ENCODE results near the gene ATP5F1A.
"Not testable (repeated sequence)": the region's sequence is repeated elsewhere in the genome, so short reads cannot be mapped to it uniquely, and the experiment has no call there.

Gene ATP5F1A

GRCh38 chr18:46097801-46098615 is at the start of gene ATP5F1A:
Gene ATP5F1A (minus strand): TSS chr18:46098296. CDS start chr18:46098231, 65 bp downstream.
- Mint-ChIP-seq H3K27me3 (no peaks in the 10 kb centered on the region), H3K4me3 (peak within 1 kb of the TSS; percentile 97), H3K4me1 (peaks cover 38% of the 10 kb centered on the region), H3K36me3 (ENCODE audit: low read depth) (peaks cover 34% of the 10 kb centered on the region), H3K27ac (peak within 1 kb of the TSS; percentile 97), H3K9me3 (no peaks in the 10 kb centered on the region)
- ATAC-seq (peak; percentile 88), DNase-seq (peak; percentile 87)

GRCh38 chr18:46141199-46141598 is 43.1 kb upstream of the ATP5F1A start:
- no peaks in the 10 kb centered on the region for H3K27me3 Mint-ChIP-seq
- no peak for ATAC-seq

GRCh38 chr18:46140173-46140572 is 42.1 kb upstream of the ATP5F1A start:
- Mint-ChIP-seq H3K4me1 (no peaks in the 10 kb centered on the region), H3K27ac (no peak overlapping the region), H3K4me3 (no peak overlapping the region), H3K27me3 (no peaks in the 10 kb centered on the region), H3K9me3 (no peaks in the 10 kb centered on the region), H3K36me3 (ENCODE audit: low read depth) (no peaks in the 10 kb centered on the region)
- DNase-seq (no peak), ATAC-seq (no peak)

More at GRCh38 chr18:46141199-46141598, 43.1 kb upstream of the ATP5F1A start:
- DNase-seq: no peak
- no peaks in the 10 kb centered on the region for H3K36me3 Mint-ChIP-seq (ENCODE audit: low read depth)
- H3K27ac Mint-ChIP-seq: no peak overlapping the region
- H3K4me3 Mint-ChIP-seq: no peak overlapping the region
- H3K9me3 Mint-ChIP-seq: no peaks in the 10 kb centered on the region
- no peaks in the 10 kb centered on the region for H3K4me1 Mint-ChIP-seq

GRCh38 chr18:46134920-46135675 is 37.0 kb upstream of the ATP5F1A start:
- Mint-ChIP-seq H3K36me3 (ENCODE audit: low read depth) (peaks cover 3% of the 10 kb centered on the region), H3K27ac (no peak overlapping the region), H3K9me3 (no peaks in the 10 kb centered on the region), H3K4me3 (no peak overlapping the region), H3K4me1 (no peaks in the 10 kb centered on the region), H3K27me3 (no peaks in the 10 kb centered on the region)
- ATAC-seq (no peak), DNase-seq (no peak)

- no peak for DNase-seq
- H3K36me3 Mint-ChIP-seq (ENCODE audit: low read depth): peaks cover 10% of the 10 kb centered on the region
- no peaks in the 10 kb centered on the region for H3K27me3 Mint-ChIP-seq
- no peak for ATAC-seq
- H3K27ac Mint-ChIP-seq: no peak overlapping the region
- H3K9me3 Mint-ChIP-seq: no peaks in the 10 kb centered on the region
- H3K4me1 Mint-ChIP-seq: no peaks in the 10 kb centered on the region
- no peak overlapping the region for H3K4me3 Mint-ChIP-seq
Measured at GRCh38 chr18:46133534-46133933, 35.4 kb upstream of the ATP5F1A start.

- H3K4me1 Mint-ChIP-seq, H3K9me3 Mint-ChIP-seq, ATAC-seq, DNase-seq, H3K4me3 Mint-ChIP-seq, H3K27me3 Mint-ChIP-seq, H3K27ac Mint-ChIP-seq: not testable (repeated sequence)
- H3K36me3 Mint-ChIP-seq (ENCODE audit: low read depth): peaks cover 21% of the 10 kb centered on the region
Measured at GRCh38 chr18:46130549-46130948, 32.5 kb upstream of the ATP5F1A start.

GRCh38 chr18:46130061-46130460 is 32.0 kb upstream of the ATP5F1A start:
- Mint-ChIP-seq H3K36me3 (ENCODE audit: low read depth) (peaks cover 21% of the 10 kb centered on the region), H3K4me3 (no peak overlapping the region), H3K27me3 (no peaks in the 10 kb centered on the region), H3K4me1 (no peaks in the 10 kb centered on the region), H3K9me3 (no peaks in the 10 kb centered on the region), H3K27ac (no peak overlapping the region)
- no peak for ATAC-seq
- no peak for DNase-seq

- not testable (repeated sequence) for H3K27me3 Mint-ChIP-seq, H3K27ac Mint-ChIP-seq, ATAC-seq
Measured at GRCh38 chr18:46126625-46127024, 28.5 kb upstream of the ATP5F1A start.

GRCh38 chr18:46113751-46114150 is 15.7 kb upstream of the ATP5F1A start:
- H3K27ac Mint-ChIP-seq: no peak overlapping the region
- H3K27me3 Mint-ChIP-seq: no peaks in the 10 kb centered on the region
- no peak for ATAC-seq
- no peak for DNase-seq
- no peak overlapping the region for H3K4me3 Mint-ChIP-seq
- peaks cover 44% of the 10 kb centered on the region for H3K36me3 Mint-ChIP-seq (ENCODE audit: low read depth)
- peaks cover 15% of the 10 kb centered on the region for H3K4me1 Mint-ChIP-seq
- H3K9me3 Mint-ChIP-seq: no peaks in the 10 kb centered on the region

More at GRCh38 chr18:46126625-46127024, 28.5 kb upstream of the ATP5F1A start:
- not testable (repeated sequence) for DNase-seq, H3K4me1 Mint-ChIP-seq, H3K9me3 Mint-ChIP-seq, H3K4me3 Mint-ChIP-seq
- peaks cover 33% of the 10 kb centered on the region for H3K36me3 Mint-ChIP-seq (ENCODE audit: low read depth)

- H3K9me3 Mint-ChIP-seq: no peaks in the 10 kb centered on the region
- no peak overlapping the region for H3K27ac Mint-ChIP-seq
- no peak overlapping the region for H3K4me3 Mint-ChIP-seq
- no peaks in the 10 kb centered on the region for H3K27me3 Mint-ChIP-seq
- peaks cover 44% of the 10 kb centered on the region for H3K36me3 Mint-ChIP-seq (ENCODE audit: low read depth)
- ATAC-seq: no peak
- DNase-seq: no peak
- peaks cover 21% of the 10 kb centered on the region for H3K4me1 Mint-ChIP-seq
Measured at GRCh38 chr18:46110406-46110805, 12.3 kb upstream of the ATP5F1A start.

GRCh38 chr18:46109386-46109785 is 11.3 kb upstream of the ATP5F1A start:
- ATAC-seq: no peak
- H3K27me3 Mint-ChIP-seq: no peaks in the 10 kb centered on the region

GRCh38 chr18:46104128-46104911 is 6.2 kb upstream of the ATP5F1A start, which contains the start of gene HAUS1:
Gene HAUS1 (plus strand): TSS chr18:46104385. CDS start chr18:46104412, 27 bp downstream.
- Mint-ChIP-seq H3K4me3 (peak within 1 kb of the TSS; percentile 89), H3K36me3 (ENCODE audit: low read depth) (peaks cover 19% of the 10 kb centered on the region), H3K9me3 (no peaks in the 10 kb centered on the region), H3K27me3 (no peaks in the 10 kb centered on the region), H3K4me1 (peaks cover 25% of the 10 kb centered on the region), H3K27ac (peak within 1 kb of the TSS; percentile 84)
- DNase-seq (peak; percentile 89), ATAC-seq (peak; percentile 92)

More at GRCh38 chr18:46109386-46109785, 11.3 kb upstream of the ATP5F1A start:
- Mint-ChIP-seq H3K4me1 (peaks cover 25% of the 10 kb centered on the region), H3K27ac (peak overlapping the region; percentile 35), H3K36me3 (ENCODE audit: low read depth) (peaks cover 41% of the 10 kb centered on the region), H3K4me3 (no peak overlapping the region), H3K9me3 (no peaks in the 10 kb centered on the region)
- DNase-seq: no peak

GRCh38 chr18:46099463-46099862 is 1.4 kb upstream of the ATP5F1A start:
- Mint-ChIP-seq H3K27ac (no peak overlapping the region), H3K36me3 (ENCODE audit: low read depth) (peaks cover 21% of the 10 kb centered on the region)

GRCh38 chr18:46098616-46098933 is 479 bp upstream of the ATP5F1A start:
- Mint-ChIP-seq H3K36me3 (ENCODE audit: low read depth) (peaks cover 29% of the 10 kb centered on the region), H3K27me3 (no peaks in the 10 kb centered on the region), H3K9me3 (no peaks in the 10 kb centered on the region), H3K4me3 (peak overlapping the region; percentile 97), H3K27ac (peak overlapping the region; percentile 97), H3K4me1 (peaks cover 35% of the 10 kb centered on the region)
- ATAC-seq (no peak), DNase-seq (no peak)

More at GRCh38 chr18:46099463-46099862, 1.4 kb upstream of the ATP5F1A start:
- ATAC-seq (no peak), DNase-seq (no peak)
- peaks cover 33% of the 10 kb centered on the region for H3K4me1 Mint-ChIP-seq
- no peaks in the 10 kb centered on the region for H3K27me3 Mint-ChIP-seq
- H3K9me3 Mint-ChIP-seq: no peaks in the 10 kb centered on the region
- H3K4me3 Mint-ChIP-seq: no peak overlapping the region
